Measurements from ENCODE around the gene ARHGAP44.

The ARHGAP44 gene

DNA sequence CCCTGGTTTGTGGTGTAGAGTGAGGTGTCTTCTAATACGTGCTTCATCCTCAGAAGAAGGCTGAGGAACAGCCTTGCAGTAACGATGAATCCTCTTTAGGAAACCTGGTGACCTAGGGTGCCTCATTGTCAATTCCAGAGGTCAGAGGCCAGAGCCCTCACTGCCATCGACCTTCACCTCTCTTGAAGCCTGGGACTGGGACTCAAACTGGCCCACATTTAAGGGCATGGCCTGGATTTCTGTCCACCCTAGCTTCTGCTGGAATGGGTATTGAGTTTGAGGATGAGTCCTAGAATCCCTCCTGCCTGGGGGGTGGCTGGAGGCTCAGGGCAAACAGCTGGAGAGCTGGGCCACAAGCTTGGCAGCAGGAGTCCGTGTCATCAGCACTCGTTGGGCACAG, 189.9 kb downstream of the ARHGAP44 start:
- peaks cover 19% of the 10 kb centered on the region for H3K27me3 Mint-ChIP-seq (ENCODE audit: low read depth)

DNA sequence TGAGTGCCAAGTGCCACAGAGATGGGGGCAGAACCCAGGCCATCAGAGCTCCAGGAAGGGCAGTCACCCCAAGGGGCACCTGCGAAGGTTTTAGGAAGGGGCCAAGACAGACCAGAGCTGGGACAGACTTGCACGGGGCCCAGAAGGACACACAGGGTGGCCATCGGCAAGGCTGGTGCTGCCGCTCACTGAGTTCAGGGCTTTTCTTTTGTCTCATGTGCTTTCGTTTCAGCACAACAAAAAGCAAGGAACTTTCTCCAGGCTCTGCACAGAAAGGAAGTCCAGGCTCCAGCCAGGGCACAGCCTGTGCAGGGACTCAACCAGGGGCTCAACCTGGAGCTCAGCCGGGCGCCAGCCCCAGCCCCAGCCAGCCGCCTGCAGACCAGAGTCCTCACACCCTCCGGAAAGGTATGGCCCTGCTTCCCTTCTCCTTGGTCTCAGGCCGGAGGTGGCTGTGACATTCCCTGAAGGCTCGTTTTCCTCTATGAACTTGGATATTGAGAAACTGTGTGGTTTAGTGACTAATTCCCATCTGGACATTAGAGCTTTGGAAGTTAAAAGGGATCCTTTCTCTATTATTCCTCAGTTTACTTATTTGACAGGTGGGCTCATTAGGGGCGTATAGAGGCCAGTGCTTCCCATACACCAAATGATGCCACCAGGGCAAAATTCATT, 190.7 kb downstream of the ARHGAP44 start:
- Mint-ChIP-seq H3K4me1 (peaks cover 14% of the 10 kb centered on the region), H3K9me3 (no peaks in the 10 kb centered on the region), H3K4me3 (no peak overlapping the region), H3K27me3 (ENCODE audit: low read depth) (peaks cover 14% of the 10 kb centered on the region), H3K36me3 (ENCODE audit: low read depth) (no peaks in the 10 kb centered on the region), H3K27ac (no peak overlapping the region)
- TF ChIP-seq, protein P1, sequence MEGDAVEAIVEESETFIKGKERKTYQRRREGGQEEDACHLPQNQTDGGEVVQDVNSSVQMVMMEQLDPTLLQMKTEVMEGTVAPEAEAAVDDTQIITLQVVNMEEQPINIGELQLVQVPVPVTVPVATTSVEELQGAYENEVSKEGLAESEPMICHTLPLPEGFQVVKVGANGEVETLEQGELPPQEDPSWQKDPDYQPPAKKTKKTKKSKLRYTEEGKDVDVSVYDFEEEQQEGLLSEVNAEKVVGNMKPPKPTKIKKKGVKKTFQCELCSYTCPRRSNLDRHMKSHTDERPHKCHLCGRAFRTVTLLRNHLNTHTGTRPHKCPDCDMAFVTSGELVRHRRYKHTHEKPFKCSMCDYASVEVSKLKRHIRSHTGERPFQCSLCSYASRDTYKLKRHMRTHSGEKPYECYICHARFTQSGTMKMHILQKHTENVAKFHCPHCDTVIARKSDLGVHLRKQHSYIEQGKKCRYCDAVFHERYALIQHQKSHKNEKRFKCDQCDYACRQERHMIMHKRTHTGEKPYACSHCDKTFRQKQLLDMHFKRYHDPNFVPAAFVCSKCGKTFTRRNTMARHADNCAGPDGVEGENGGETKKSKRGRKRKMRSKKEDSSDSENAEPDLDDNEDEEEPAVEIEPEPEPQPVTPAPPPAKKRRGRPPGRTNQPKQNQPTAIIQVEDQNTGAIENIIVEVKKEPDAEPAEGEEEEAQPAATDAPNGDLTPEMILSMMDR (IDR thresholded peaks at IDR 0.05; ENCODE audit: unreplicated experiment in 3 of 3), result no peak

More for the DNA sequence above, 189.9 kb downstream of the ARHGAP44 start:
- H3K36me3 Mint-ChIP-seq (ENCODE audit: low read depth), result no peaks in the 10 kb centered on the region
- no peak overlapping the region for H3K27ac Mint-ChIP-seq
- no peak overlapping the region for H3K4me3 Mint-ChIP-seq
- H3K4me1 Mint-ChIP-seq, result peaks cover 13% of the 10 kb centered on the region
- no peaks in the 10 kb centered on the region for H3K9me3 Mint-ChIP-seq
- TF ChIP-seq, protein P1 (IDR thresholded peaks at IDR 0.05; ENCODE audit: unreplicated experiment in 3 of 3), result no peak

DNA sequence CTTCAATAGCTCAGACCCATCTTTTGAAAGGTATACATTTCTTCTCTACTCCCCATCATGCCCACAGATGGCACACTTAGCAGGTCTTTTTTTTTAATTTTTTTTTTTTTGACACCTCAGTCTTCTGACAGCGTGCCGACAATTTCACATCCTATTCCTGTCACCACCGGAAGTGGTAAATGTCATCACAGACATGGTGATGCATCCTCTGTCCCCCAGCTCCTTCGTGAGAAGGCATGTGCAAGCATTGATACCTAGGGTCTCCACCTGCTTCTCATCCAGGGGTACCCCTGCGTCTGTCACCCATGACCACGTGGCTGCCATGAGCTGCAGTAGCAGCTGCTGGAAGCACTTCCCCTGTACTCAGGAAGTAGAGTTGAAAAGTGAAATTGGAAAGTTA, 192.9 kb downstream of the ARHGAP44 start:
- Mint-ChIP-seq H3K9me3 (no peaks in the 10 kb centered on the region), H3K4me3 (no peak overlapping the region), H3K4me1 (peaks cover 35% of the 10 kb centered on the region), H3K27ac (no peak overlapping the region), H3K27me3 (ENCODE audit: low read depth) (no peaks in the 10 kb centered on the region), H3K36me3 (ENCODE audit: low read depth) (no peaks in the 10 kb centered on the region)
- TF ChIP-seq, protein P1 (IDR thresholded peaks at IDR 0.05; ENCODE audit: unreplicated experiment in 3 of 3), result no peak

DNA sequence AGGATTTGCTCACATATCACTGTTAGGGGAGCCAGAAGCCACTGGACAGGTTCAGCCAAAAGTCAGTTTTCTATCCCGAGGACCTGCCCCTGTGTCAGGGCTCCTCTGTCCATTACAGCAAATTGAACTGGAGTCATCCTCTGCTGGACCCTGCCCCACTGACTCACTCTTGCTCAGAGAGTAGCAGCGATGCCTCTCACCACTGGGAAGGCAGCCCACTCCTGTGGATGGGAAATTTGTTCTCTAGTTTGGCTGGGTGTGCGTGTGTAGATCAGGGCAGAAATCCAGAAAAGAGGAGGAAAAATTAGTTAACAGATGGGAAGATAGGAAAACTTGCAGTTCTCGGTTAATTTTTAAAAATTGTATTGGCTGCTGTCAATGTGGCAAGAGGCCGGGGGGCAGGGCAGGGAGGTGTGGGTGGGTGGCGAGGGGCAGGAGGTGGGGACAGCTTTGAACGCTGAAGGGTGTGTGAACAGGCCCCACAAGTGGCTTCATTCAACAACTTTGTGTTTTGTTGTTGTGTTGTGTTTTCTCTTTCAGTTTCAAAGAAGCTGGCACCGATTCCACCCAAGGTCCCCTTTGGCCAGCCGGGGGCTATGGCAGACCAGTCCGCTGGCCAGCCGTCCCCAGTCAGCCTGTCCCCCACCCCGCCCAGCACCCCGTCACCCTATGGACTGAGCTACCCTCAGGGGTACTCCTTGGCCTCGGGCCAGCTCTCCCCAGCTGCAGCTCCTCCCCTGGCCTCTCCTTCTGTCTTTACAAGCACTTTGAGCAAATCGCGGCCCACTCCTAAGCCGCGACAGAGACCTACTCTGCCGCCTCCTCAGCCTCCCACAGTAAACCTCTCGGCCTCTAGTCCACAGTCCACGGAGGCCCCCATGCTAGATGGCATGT, 194.9 kb downstream of the ARHGAP44 start:
- peaks cover 41% of the 10 kb centered on the region for H3K4me1 Mint-ChIP-seq
- TF ChIP-seq, protein P1 (IDR thresholded peaks at IDR 0.05; ENCODE audit: unreplicated experiment in 3 of 3), result no peak
- no peaks in the 10 kb centered on the region for H3K27me3 Mint-ChIP-seq (ENCODE audit: low read depth)
- H3K27ac Mint-ChIP-seq, result peak overlapping the region in 2 of 3 experiments; percentile 50 to 84
- H3K4me3 Mint-ChIP-seq, result peak overlapping the region in 1 of 3 experiments; percentile 45
- no peaks in the 10 kb centered on the region for H3K36me3 Mint-ChIP-seq (ENCODE audit: low read depth)
- H3K9me3 Mint-ChIP-seq, result no peaks in the 10 kb centered on the region

DNA sequence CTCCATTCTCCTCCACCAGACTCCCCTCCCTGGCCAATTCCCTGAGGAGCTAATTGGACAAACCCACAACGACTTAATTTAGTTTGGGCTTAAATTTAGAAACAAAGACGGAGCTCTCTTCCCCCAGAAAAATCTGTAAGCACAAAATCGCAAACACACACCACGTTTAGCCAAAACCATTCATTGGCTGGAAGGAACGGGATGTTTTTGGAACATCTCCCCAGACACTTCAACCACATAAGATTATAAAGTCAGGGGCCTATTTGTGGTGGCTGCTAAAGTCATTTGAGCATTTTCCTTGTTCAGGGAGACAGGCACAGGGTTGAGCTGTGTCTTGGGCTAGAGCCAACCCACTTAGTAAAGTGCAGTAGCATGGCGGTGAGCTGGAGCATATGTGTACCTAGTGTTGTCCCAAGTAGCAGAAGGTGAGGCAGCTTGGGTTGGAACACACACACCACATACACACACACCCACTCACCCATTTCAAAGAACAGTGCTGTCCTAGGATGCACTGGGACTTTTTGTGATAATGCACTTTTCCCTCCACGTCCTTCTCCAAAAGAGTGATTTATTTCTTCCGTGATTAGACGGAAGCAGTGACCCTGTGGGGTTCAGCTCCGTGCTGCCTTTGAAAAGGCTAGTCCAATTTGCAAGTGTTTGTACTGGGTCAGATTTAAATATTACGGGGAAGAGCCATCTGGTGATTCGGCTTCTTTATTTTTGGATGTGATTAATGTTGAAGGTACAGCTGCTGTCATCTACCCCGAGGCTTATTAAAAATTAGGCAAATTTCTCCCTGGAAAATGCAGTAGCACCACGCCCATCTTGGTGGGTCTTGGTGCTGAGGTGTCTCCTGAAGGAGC, 196.4 kb downstream of the ARHGAP44 start:
- H3K36me3 Mint-ChIP-seq (ENCODE audit: low read depth), result peaks cover 9% of the 10 kb centered on the region
- TF ChIP-seq, protein P1 (IDR thresholded peaks at IDR 0.05; ENCODE audit: unreplicated experiment in 3 of 3), result no peak
- H3K9me3 Mint-ChIP-seq, result no peaks in the 10 kb centered on the region
- H3K27me3 Mint-ChIP-seq (ENCODE audit: low read depth), result no peaks in the 10 kb centered on the region
- peak overlapping the region in 2 of 3 experiments; percentile 41 to 84 for H3K27ac Mint-ChIP-seq
- peak overlapping the region in 2 of 3 experiments; percentile 2 to 48 for H3K4me3 Mint-ChIP-seq
- peaks cover 41% of the 10 kb centered on the region for H3K4me1 Mint-ChIP-seq

Data from nephron (organoid).